Mesenchymal stem cell (in vitro differentiated cells and primary cell): Measurements from ENCODE around the gene AFAP1.

Source experiments
- DNase-seq: peaks from one replicate; pipeline ENCODE4 v3.0.0-alpha.2; 2013
- H2AFZ ChIP-seq: one replicate; pipeline ENCODE4 v1.6.1; 2013; ENCODE audit warnings: low read depth, mild to moderate bottlenecking, control low read depth, inconsistent platforms, low read length, moderate library complexity
- H2AK5ac ChIP-seq: 2 replicates; pipeline ENCODE4 v1.6.1; 2013; ENCODE audit warnings: low read length, moderate library complexity, mild to moderate bottlenecking, inconsistent platforms; ENCODE audit not compliant: severe bottlenecking
- H2BK120ac ChIP-seq: one replicate; pipeline ENCODE4 v1.6.1; 2013; ENCODE audit warnings: low read depth, mild to moderate bottlenecking, inconsistent platforms, low read length, moderate library complexity
- H2BK12ac ChIP-seq, 2 experiments: one replicate each; pipeline ENCODE4 v1.6.1; 2013; ENCODE audit warnings: inconsistent platforms in 2 of 2, low read length in 2 of 2, mild to moderate bottlenecking in 2 of 2, moderate library complexity in 2 of 2, control low read depth in 1 of 2
- H2BK15ac ChIP-seq: one replicate; pipeline ENCODE4 v1.6.1; 2013; ENCODE audit warnings: mild to moderate bottlenecking, low read depth, inconsistent platforms; ENCODE audit not compliant: poor library complexity, severe bottlenecking
- H2BK5ac ChIP-seq: 2 replicates; pipeline ENCODE4 v1.6.1; 2013; ENCODE audit warnings: low read depth, mild to moderate bottlenecking, low read length, control low read depth, inconsistent platforms; ENCODE audit not compliant: poor library complexity, severe bottlenecking
- H3K14ac ChIP-seq, 2 experiments: one replicate each; pipeline ENCODE4 v1.6.1; 2013; ENCODE audit warnings: inconsistent platforms in 2 of 2, low read length in 2 of 2, control low read depth in 1 of 2, mild to moderate bottlenecking in 1 of 2, moderate library complexity in 1 of 2
- H3K18ac ChIP-seq, 2 experiments: one replicate each; pipeline ENCODE4 v1.6.1; 2013; ENCODE audit warnings: inconsistent platforms in 2 of 2, low read length in 2 of 2, control low read depth in 1 of 2, low read depth in 1 of 2, mild to moderate bottlenecking in 1 of 2
- H3K23ac ChIP-seq, 2 experiments: one replicate each; pipeline ENCODE4 v1.6.1; 2013; ENCODE audit warnings: inconsistent platforms in 2 of 2, low read length in 2 of 2, mild to moderate bottlenecking in 2 of 2, moderate library complexity in 2 of 2, control low read depth in 1 of 2
- H3K27ac ChIP-seq: 2 replicates; pipeline ENCODE4 v1.5.1; 2013; ENCODE audit warnings: mild to moderate bottlenecking, moderate library complexity, low read length, control low read depth, inconsistent platforms; ENCODE audit not compliant: poor library complexity, severe bottlenecking
- H3K27me3 ChIP-seq, 2 experiments: 2 replicates each; pipeline versions ENCODE4 v1.6.1 to v1.7.0; 2013; ENCODE audit warnings: low read length in 2 of 2, mild to moderate bottlenecking in 2 of 2, moderate library complexity in 2 of 2, control low read depth in 1 of 2, inconsistent platforms in 1 of 2; ENCODE audit not compliant: control insufficient read depth in 1 of 2, insufficient read depth in 1 of 2
- H3K36me3 ChIP-seq, 2 experiments: 2 replicates each; pipeline versions ENCODE4 v1.6.1 to v1.7.0; 2013; ENCODE audit warnings: low read length in 2 of 2, control low read depth in 1 of 2, inconsistent platforms in 1 of 2, low read depth in 1 of 2, mild to moderate bottlenecking in 1 of 2; ENCODE audit not compliant: insufficient read depth in 2 of 2, control insufficient read depth in 1 of 2
- H3K4ac ChIP-seq, 2 experiments: one replicate each; pipeline ENCODE4 v1.6.1; 2013; ENCODE audit warnings: inconsistent platforms in 2 of 2, low read length in 2 of 2, mild to moderate bottlenecking in 2 of 2, moderate library complexity in 2 of 2, control low read depth in 1 of 2, low read depth in 1 of 2
- H3K4me1 ChIP-seq: 2 replicates; pipeline ENCODE4 v1.6.1; 2013; ENCODE audit warnings: low read depth, low read length, control low read depth; ENCODE audit not compliant: control insufficient read depth, insufficient read depth
- H3K4me2 ChIP-seq: 2 replicates; pipeline ENCODE4 v1.6.1; 2013; ENCODE audit warnings: low read length, mild to moderate bottlenecking, inconsistent platforms; ENCODE audit not compliant: poor library complexity, severe bottlenecking
- H3K4me3 ChIP-seq, 2 experiments: 2 replicates each; pipeline versions ENCODE4 v1.5.1 to v1.7.0; 2013; ENCODE audit warnings: low read length in 2 of 2, mild to moderate bottlenecking in 2 of 2, control low read depth in 1 of 2, low read depth in 1 of 2; ENCODE audit not compliant: insufficient read depth in 1 of 2
- H3K79me1 ChIP-seq: replicated peaks from 2 replicates; pipeline ENCODE4 v1.6.1; 2013; ENCODE audit warnings: mild to moderate bottlenecking, control low read depth, low read length, inconsistent platforms; ENCODE audit not compliant: poor library complexity, severe bottlenecking
- H3K9ac ChIP-seq: 2 replicates; pipeline ENCODE4 v1.7.0; 2013; ENCODE audit warnings: mild to moderate bottlenecking, low read length, moderate library complexity
- H3K9me3 ChIP-seq: 2 replicates; pipeline ENCODE4 v1.7.0; 2013; ENCODE audit warnings: mild to moderate bottlenecking, low read length; ENCODE audit not compliant: control insufficient read depth
- H4K8ac ChIP-seq: one replicate; pipeline ENCODE4 v1.6.1; 2013; ENCODE audit warnings: inconsistent platforms, mild to moderate bottlenecking, low read length, moderate library complexity
- H4K91ac ChIP-seq: one replicate; pipeline ENCODE4 v1.6.1; 2013; ENCODE audit warnings: mild to moderate bottlenecking, low read length, inconsistent platforms
- WGBS: methylation state at CpG from one replicate; pipeline ENCODE4 v1.1.7; 2013; ENCODE audit warnings: mixed read lengths; 5-methylcytosine and 5-hydroxymethylcytosine counted together

The AFAP1 gene

DNA sequence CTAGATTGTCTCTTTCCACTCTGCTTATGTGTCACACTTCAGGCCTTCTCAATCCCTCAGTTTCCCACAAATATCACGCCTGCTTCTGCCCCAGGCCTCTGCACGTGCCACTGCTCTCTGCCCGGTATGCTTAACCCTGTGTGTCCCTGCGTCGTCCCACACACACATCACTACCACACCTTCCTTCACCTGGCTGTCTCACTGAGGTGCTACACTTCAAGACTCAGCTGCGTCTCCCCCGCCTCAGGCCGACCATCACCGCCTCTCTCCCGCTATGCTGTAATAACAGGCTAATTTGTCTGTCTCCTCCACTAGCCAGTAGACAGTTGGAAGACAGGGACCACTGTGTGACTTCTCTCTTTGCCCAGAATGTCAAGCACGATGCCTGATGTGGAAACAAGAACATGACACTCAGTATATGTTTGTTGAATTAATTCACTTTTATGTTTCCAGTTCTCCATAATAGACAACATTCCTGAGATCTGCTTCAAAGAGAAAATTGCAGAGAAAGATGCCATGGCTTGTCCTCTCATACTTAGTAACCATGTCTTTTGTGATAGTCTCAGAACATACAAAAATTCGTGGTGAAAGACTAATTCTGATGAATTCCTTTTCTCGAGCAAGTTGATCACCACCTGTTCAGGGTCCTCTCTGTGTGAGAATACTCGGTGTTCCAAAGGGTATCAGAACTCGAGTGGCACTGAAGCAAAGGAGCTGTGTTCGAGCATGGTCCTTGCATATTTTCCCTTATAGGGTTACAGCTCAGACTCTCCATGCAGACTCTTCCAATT lies 54.2 kb downstream of the AFAP1 start:
- no peak overlapping the region for H3K23ac ChIP-seq
- H3K4me2 ChIP-seq, result no peak overlapping the region
- H3K27ac ChIP-seq, result no peak overlapping the region
- no peak overlapping the region for H2BK5ac ChIP-seq
- no peak overlapping the region for H2BK15ac ChIP-seq
- peaks cover 0 to 3% of the 10 kb centered on the region in 2 experiments for H3K36me3 ChIP-seq
- no peak overlapping the region for H2AK5ac ChIP-seq
- no peak overlapping the region for H2AFZ ChIP-seq
- WGBS, result 92% methylated on average over 15 of the region's 16 CpGs
- peak overlapping the region in 1 of 2 experiments; percentile 40 for H3K4ac ChIP-seq
- H4K8ac ChIP-seq, result peak overlapping the region; percentile 66
- H3K18ac ChIP-seq, result peak overlapping the region in 1 of 2 experiments; percentile 13
- H3K79me1 ChIP-seq, result peaks cover 9% of the 10 kb centered on the region
- H2BK120ac ChIP-seq, result peak overlapping the region; percentile 19
- H3K14ac ChIP-seq, result peak overlapping the region in 1 of 2 experiments; percentile 37
- no peaks in the 10 kb centered on the region for H3K27me3 ChIP-seq
- H4K91ac ChIP-seq, result peak overlapping the region; percentile 3
- peak overlapping the region; percentile 56 for H3K9ac ChIP-seq
- H3K4me3 ChIP-seq, result peak overlapping the region in 1 of 2 experiments; percentile 60
- H3K9me3 ChIP-seq, result peaks cover 8% of the 10 kb centered on the region
- DNase-seq, result no peak
- H3K4me1 ChIP-seq, result peaks cover 8% of the 10 kb centered on the region
- peak overlapping the region; percentile 23 to 39 for H2BK12ac ChIP-seq

- Histone ChIP-seq H3K9me3 (no peaks in the 10 kb centered on the region), H2AFZ (no peak overlapping the region), H3K79me1 (peaks cover 11% of the 10 kb centered on the region), H2AK5ac (no peak overlapping the region), H3K4me1 (peaks cover 26% of the 10 kb centered on the region), H3K27me3 (no peaks in the 10 kb centered on the region), H2BK5ac (no peak overlapping the region), H2BK120ac (peak overlapping the region; percentile 29), H3K4me2 (no peak overlapping the region), H3K4ac (no peak overlapping the region), H2BK15ac (no peak overlapping the region), H3K27ac (no peak overlapping the region), H3K9ac (no peak overlapping the region), H2BK12ac (peak overlapping the region in 1 of 2 experiments; percentile 34), H3K36me3 (peaks cover 0 to 3% of the 10 kb centered on the region in 2 experiments), H3K23ac (no peak overlapping the region), H4K91ac (no peak overlapping the region), H3K4me3 (no peak overlapping the region), H3K18ac (peak overlapping the region; percentile 18 to 69), H3K14ac (no peak overlapping the region), H4K8ac (no peak overlapping the region)
- DNase-seq, result no peak
- 75% methylated on average over 7 of the region's 7 CpGs for WGBS
Observed at GRCh38 chr4:7880683-7881082, 59.0 kb downstream of the AFAP1 start.

- Histone ChIP-seq H3K4me1 (peaks cover 22% of the 10 kb centered on the region), H3K18ac (no peak overlapping the region), H3K23ac (no peak overlapping the region), H3K4me3 (no peak overlapping the region), H2BK12ac (no peak overlapping the region), H3K9ac (no peak overlapping the region), H2AK5ac (peak overlapping the region; percentile 64), H4K8ac (peak overlapping the region; percentile 35), H2BK15ac (no peak overlapping the region), H3K9me3 (no peaks in the 10 kb centered on the region), H2BK5ac (no peak overlapping the region), H3K14ac (peak overlapping the region in 1 of 2 experiments; percentile 41), H3K4ac (peak overlapping the region in 1 of 2 experiments; percentile 26), H3K27me3 (no peaks in the 10 kb centered on the region), H2BK120ac (no peak overlapping the region), H3K4me2 (no peak overlapping the region), H4K91ac (no peak overlapping the region), H2AFZ (no peak overlapping the region), H3K27ac (no peak overlapping the region), H3K79me1 (peaks cover 6% of the 10 kb centered on the region), H3K36me3 (no peaks in the 10 kb centered on the region)
- no peak for DNase-seq
- WGBS, result 90% methylated on average over 6 of the region's 6 CpGs
Observed at GRCh38 chr4:7879127-7879526, 60.5 kb downstream of the AFAP1 start.

DNA sequence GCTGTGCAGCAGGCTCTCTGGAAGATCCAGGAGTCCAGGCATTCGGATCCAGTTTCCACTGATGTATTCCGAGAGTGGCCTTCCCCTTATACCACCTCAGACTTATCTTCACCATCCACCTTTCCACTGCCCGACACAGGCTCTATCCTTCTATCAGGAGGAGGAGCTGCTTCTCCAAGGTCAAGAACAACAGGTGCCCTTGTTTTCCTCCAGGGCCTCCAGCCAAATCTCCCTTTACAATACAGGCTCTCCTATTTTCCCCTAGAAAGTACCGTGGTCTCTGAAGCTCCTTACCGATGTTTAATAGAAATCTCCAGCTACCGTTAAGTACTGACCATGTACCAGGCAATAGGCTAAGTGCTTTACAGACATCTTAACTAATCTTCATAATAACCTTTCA lies 61.3 kb downstream of the AFAP1 start:
- Histone ChIP-seq H4K91ac (no peak overlapping the region), H2BK12ac (peak overlapping the region in 1 of 2 experiments; percentile 9), H3K27me3 (no peaks in the 10 kb centered on the region), H3K18ac (no peak overlapping the region), H2BK5ac (no peak overlapping the region), H2BK120ac (peak overlapping the region; percentile 24), H3K9ac (no peak overlapping the region), H3K27ac (no peak overlapping the region), H2AFZ (no peak overlapping the region), H3K4me2 (no peak overlapping the region), H3K9me3 (no peaks in the 10 kb centered on the region), H3K4me3 (no peak overlapping the region), H3K4ac (peak overlapping the region in 1 of 2 experiments; percentile 28), H4K8ac (no peak overlapping the region), H3K36me3 (no peaks in the 10 kb centered on the region), H3K79me1 (peaks cover 8% of the 10 kb centered on the region), H2BK15ac (no peak overlapping the region), H3K23ac (no peak overlapping the region), H3K14ac (no peak overlapping the region), H2AK5ac (no peak overlapping the region), H3K4me1 (peaks cover 22% of the 10 kb centered on the region)
- 91% methylated on average over 6 of the region's 6 CpGs for WGBS
- DNase-seq, result no peak
